Measurements from ENCODE around the gene KRTAP10-3. TPM values are rescaled to one million over a fixed set of nuclear protein-coding genes. Genes with fewer than 3 reads are reported as not detected.

Gene KRTAP10-3
- total RNA-seq, 2 donors from 2014 or later, result not detected

Other genes with a start within 250 kb of the KRTAP10-3 start
- 10 to 100 TPM; 48.0 to 54.2 TPM for gene CFAP410, start 219.4 kb downstream of the KRTAP10-3 start, total RNA-seq
- gene TRPM2, start 205.2 kb downstream of the KRTAP10-3 start, total RNA-seq, result 10 to 100 TPM in 1 of 2 donors, 1 to 10 TPM in 1; 2.7 to 26.1 TPM
- 1 to 10 TPM in 1 of 2 donors, under 1 TPM in 1; 0.85 to 1.0 TPM for gene LRRC3, start 103.3 kb downstream of the KRTAP10-3 start, total RNA-seq
- gene KRTAP10-1, start 18.6 kb downstream of the KRTAP10-3 start, total RNA-seq, result not detected
- gene KRTAP10-2, start 7.3 kb downstream of the KRTAP10-3 start, total RNA-seq, result not detected
- not detected for gene KRTAP10-4, start 14.9 kb upstream of the KRTAP10-3 start, total RNA-seq
- not detected for gene KRTAP10-5, start 21.8 kb upstream of the KRTAP10-3 start, total RNA-seq
- not detected for gene KRTAP10-6, start 33.7 kb upstream of the KRTAP10-3 start, total RNA-seq
- gene KRTAP10-7, start 41.8 kb upstream of the KRTAP10-3 start, total RNA-seq, result not detected
- not detected for gene KRTAP10-8, start 53.3 kb upstream of the KRTAP10-3 start, total RNA-seq
- not detected for gene KRTAP10-9, start 68.3 kb upstream of the KRTAP10-3 start, total RNA-seq
- gene KRTAP10-10, start 78.6 kb upstream of the KRTAP10-3 start, total RNA-seq, result not detected
- not detected for gene KRTAP10-11, start 87.6 kb upstream of the KRTAP10-3 start, total RNA-seq
- not detected for gene KRTAP12-4, start 95.9 kb upstream of the KRTAP10-3 start, total RNA-seq
- gene KRTAP12-3, start 99.1 kb upstream of the KRTAP10-3 start, total RNA-seq, result not detected
- gene KRTAP12-2, start 108.1 kb upstream of the KRTAP10-3 start, total RNA-seq, result not detected
- gene KRTAP12-1, start 123.4 kb upstream of the KRTAP10-3 start, total RNA-seq, result not detected
- gene KRTAP10-12, start 138.4 kb upstream of the KRTAP10-3 start, total RNA-seq, result not detected
- gene TSPEAR, start 152.8 kb upstream of the KRTAP10-3 start, total RNA-seq, result not detected
- gene UBE2G2, start 243.0 kb upstream of the KRTAP10-3 start, total RNA-seq, result 100 to 1,000 TPM; 124 TPM

All from T-helper 17 cell (primary cell).